HepG2 (cell line): ENCODE results near the gene DMRT1. TPM values are rescaled to one million over a fixed set of nuclear protein-coding genes. Genes with fewer than 3 reads are reported as not detected.

Source experiments
- ATAC-seq: fragments of 200-7000 bp; cut with Tn5 transposase; 3 replicates; pipeline ENCODE4 v1.9.1; 2020; ENCODE audit warnings: mild to moderate bottlenecking, moderate library complexity
- BruUV-seq: library from RNA; stranded (reverse); fragments of 400-500 nt; replicated peaks from 2 replicates; lab custom pipeline; 2021; lab: Mats Ljungman, UMichigan
- CTCF ChIA-PET: fragments of 300-600 bp; formaldehyde crosslinking; extraction: SDS; loops from one replicate; lab custom pipeline; 2021; ENCODE audit warnings: low total read pairs, inconsistent platforms, low intra/inter-chr PET ratio; lab: Yijun Ruan, JAX
- POLR2A ChIA-PET: fragments of 350-600 bp; sonication (Branson Sonifier 250); formaldehyde crosslinking; loops from one replicate; lab custom pipeline; 2020; ENCODE audit warnings: antibody characterized with exemption, inconsistent platforms; lab: Yijun Ruan, JAX
- DNase-seq: peaks from one replicate; pipeline ENCODE4 v3.0.0-alpha.2; 2015; ENCODE audit warnings: low spot score
- FAIRE-seq: peaks from 3 replicates; lab custom pipeline; 2011; peaks lifted over from hg19 to GRCh38; lab: Jason Lieb, UNC
- H2AFZ ChIP-seq: one replicate; pipeline ENCODE4 v1.6.1; 2011; ENCODE audit warnings: low read length, inconsistent platforms
- H3K27ac ChIP-seq: fragments of 300-600 bp; 3 replicates; pipeline ENCODE4 v1.8.0; 2011; ENCODE audit warnings: mixed run types, mild to moderate bottlenecking, mixed read lengths, low read length, inconsistent platforms; ENCODE audit not compliant: insufficient read depth; ENCODE audit errors: extremely low read length
- H3K27me3 ChIP-seq, 2 experiments: fragments of 200-600 bp in 1 of 2; 2 replicates in 1 of 2; 3 replicates in 1 of 2; pipeline versions ENCODE4 v1.6.0 to v1.8.0; 2011; ENCODE audit warnings: low read length in 2 of 2, mild to moderate bottlenecking in 2 of 2, moderate library complexity in 2 of 2, inconsistent platforms in 1 of 2; ENCODE audit not compliant: insufficient read depth in 2 of 2, control insufficient read depth in 1 of 2
- H3K36me3 ChIP-seq, 2 experiments: fragments of 200-600 bp in 1 of 2; replicated peaks in 1 of 2; 2 replicates in 1 of 2; 3 replicates in 1 of 2; pipeline versions ENCODE4 v1.5.1 to v1.8.0; 2011; ENCODE audit warnings: low read length in 2 of 2, inconsistent platforms in 1 of 2; ENCODE audit not compliant: insufficient read depth in 2 of 2, control insufficient read depth in 1 of 2
- H3K4me1 ChIP-seq: 2 replicates; pipeline ENCODE4 v1.5.1; 2012; ENCODE audit warnings: low read length, inconsistent platforms; ENCODE audit not compliant: insufficient read depth
- H3K4me2 ChIP-seq: 2 replicates; pipeline ENCODE4 v1.6.0; 2011; ENCODE audit warnings: low read depth, low read length, inconsistent platforms
- H3K4me3 ChIP-seq, 3 experiments: fragments of 200-600 bp in 1 of 3; sonication (generic), shearing (Covaris generic) in 1 of 3; replicated peaks in 1 of 3; 2 replicates each; pipeline ENCODE4 v1.5.1; 2011 to 2016; ENCODE audit warnings: low read length in 3 of 3, inconsistent platforms in 2 of 3, low read depth in 2 of 3, mild to moderate bottlenecking in 2 of 3, control low read depth in 1 of 3, mixed read lengths in 1 of 3; ENCODE audit not compliant: insufficient read depth in 1 of 3
- H3K79me2 ChIP-seq: one replicate; pipeline ENCODE4 v1.6.1; 2011; ENCODE audit warnings: low read length, inconsistent platforms; ENCODE audit not compliant: insufficient read depth
- H3K9ac ChIP-seq: 2 replicates; pipeline ENCODE4 v1.6.0; 2011; ENCODE audit warnings: mild to moderate bottlenecking, low read depth, low read length, inconsistent platforms; ENCODE audit not compliant: insufficient read depth
- H3K9me3 ChIP-seq: 2 replicates; pipeline ENCODE4 v1.5.1; 2012; ENCODE audit warnings: mild to moderate bottlenecking, low read length
- H4K20me1 ChIP-seq: 2 replicates; pipeline ENCODE4 v1.6.0; 2011; ENCODE audit warnings: inconsistent platforms, mild to moderate bottlenecking, low read length, moderate library complexity; ENCODE audit not compliant: insufficient read depth
- FOXM1 ChIP-seq: sonication (generic); formaldehyde crosslinking; IDR thresholded peaks from 2 replicates; pipeline ENCODE4 v1.5.0; 2020; ENCODE audit warnings: missing genetic modification reagents
- NFIB ChIP-seq: sonication (generic); formaldehyde crosslinking; IDR thresholded peaks from 2 replicates; pipeline ENCODE4 v1.9.0; 2021; ENCODE audit warnings: missing genetic modification reagents, mild to moderate bottlenecking, borderline replicate concordance
- RAD51 ChIP-seq: fragments of 450-650 bp; IDR thresholded peaks from 2 replicates; pipeline ENCODE4 v1.6.1; 2016; ENCODE audit warnings: borderline replicate concordance
- RARG ChIP-seq: sonication (generic); formaldehyde crosslinking; IDR thresholded peaks from 2 replicates; pipeline ENCODE4 v1.4.0; 2020; ENCODE audit warnings: low read depth, mild to moderate bottlenecking, missing genetic modification reagents
- RFX5 ChIP-seq: IDR thresholded peaks from 2 replicates; pipeline ENCODE4 v1.6.1; 2011; ENCODE audit warnings: low read depth, low read length, improper control_type of control experiment
- RNF2 ChIP-seq: fragments of 450-650 bp; conservative IDR thresholded peaks from 2 replicates; pipeline ENCODE4 v1.6.1; 2016; ENCODE audit warnings: low read depth
- SOX5 ChIP-seq: IDR thresholded peaks from 2 replicates; pipeline ENCODE4 v1.6.1; 2016; ENCODE audit warnings: borderline replicate concordance
- TBX2 ChIP-seq: sonication (generic); formaldehyde crosslinking; IDR thresholded peaks from 2 replicates; pipeline ENCODE4 v1.5.0; 2020; ENCODE audit warnings: missing genetic modification reagents, mild to moderate bottlenecking, borderline replicate concordance
- ZNF549 ChIP-seq: sonication (generic); formaldehyde crosslinking; IDR thresholded peaks from 2 replicates; pipeline ENCODE4 v1.5.0; 2020; ENCODE audit warnings: missing genetic modification reagents
- WGBS: methylation state at CpG from one replicate; pipeline ENCODE4 v1.1.6; 2017; ENCODE audit warnings: low lambda C conversion rate; 5-methylcytosine and 5-hydroxymethylcytosine counted together
- in situ Hi-C: cut with HindIII; loops from 2 replicates; pipeline ENCODE4 v1.10.0; 2017; ENCODE audit warnings: low pct_unique_long_range_greater_than_20kb; ENCODE audit not compliant: extremely low pct_ligation_motif_present
- intact Hi-C: fragments of 100-400 bp; cut with micrococcal nuclease; formaldehyde crosslinking; loops from one replicate; pipeline ENCODE4 v1.10.0; 2022; ENCODE audit not compliant: unreplicated experiment
- polyA plus RNA-seq, 8 experiments: library from polyadenylated mRNA; depleted of rRNA in 3 of 8; stranded (reverse) in 7 of 8; unstranded in 1 of 8; fragments of >200 nt; fragmentation: Illumina TruSeq in 4 of 8; extraction: Trizol in 4 of 8; gene quantifications; 2 replicates each; pipeline versions ENCODE4 v1.2.1 to v1.2.3, GENCODE V29; 2011 to 2016; ENCODE audit warnings: low read depth in 4 of 8, missing spikeins in 1 of 8, mixed read lengths in 1 of 8; ENCODE audit not compliant: insufficient read depth in 1 of 8
- total RNA-seq, 5 experiments: library from RNA; depleted of rRNA; stranded (reverse); fragments of >200 nt; fragmentation: Illumina TruSeq; extraction: Trizol; gene quantifications; 2 replicates each; pipeline ENCODE4 v1.2.3, GENCODE V29; 2016; ENCODE audit warnings: low read depth in 1 of 5
- TF ChIP-seq, protein P1 (sequence below): sonication (generic); formaldehyde crosslinking; conservative IDR thresholded peaks from 2 replicates; pipeline ENCODE4 v1.4.0; 2020; ENCODE audit warnings: mild to moderate bottlenecking, missing genetic modification reagents, moderate library complexity
- TF ChIP-seq, protein P2 (sequence below): sonication (generic); formaldehyde crosslinking; IDR thresholded peaks from 2 replicates; pipeline ENCODE4 v1.9.0; 2021; ENCODE audit warnings: missing genetic modification reagents, mild to moderate bottlenecking, borderline replicate concordance
- TF ChIP-seq, protein P3 (sequence below): sonication (generic); formaldehyde crosslinking; IDR thresholded peaks from 2 replicates; pipeline ENCODE4 v1.8.1; 2023; ENCODE audit warnings: mild to moderate bottlenecking, missing genetic modification reagents, borderline replicate concordance
- TF ChIP-seq, protein P4 (sequence below): sonication (generic); formaldehyde crosslinking; IDR thresholded peaks from 2 replicates; pipeline ENCODE4 v1.5.1; 2020; ENCODE audit warnings: mild to moderate bottlenecking, missing genetic modification reagents, moderate library complexity
- TF ChIP-seq, protein P5 (sequence below): sonication (generic); formaldehyde crosslinking; IDR thresholded peaks from 2 replicates; pipeline ENCODE4 v1.8.0; 2022; ENCODE audit warnings: mild to moderate bottlenecking, missing genetic modification reagents, moderate library complexity

DMRT1 gene
- total and polyA plus RNA-seq, 2 of the 13 experiments (the other 11 are each of a cell fraction or from before 2014, with no cell fraction given) = not detected

DNA sequence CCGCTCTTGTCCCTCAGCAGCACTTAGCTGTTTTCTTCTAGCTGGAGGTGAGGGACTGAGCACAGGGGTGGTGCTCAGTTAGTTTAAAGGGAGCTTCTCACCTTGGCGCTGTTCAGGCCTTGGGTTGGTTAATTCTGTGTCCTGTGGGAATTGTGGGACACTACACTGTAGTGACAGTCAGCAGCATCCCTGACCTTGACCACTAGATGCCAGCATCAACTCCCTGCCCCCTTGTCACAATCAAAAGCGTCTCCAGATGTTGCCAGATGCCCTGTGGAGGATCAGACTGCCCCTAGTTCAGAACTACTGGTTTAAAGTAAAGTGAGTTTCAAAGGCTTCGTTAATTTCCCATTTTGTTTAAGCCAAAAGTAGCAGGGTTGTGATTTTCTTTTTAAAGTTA lies 69.5 kb downstream of the DMRT1 start:
- Histone ChIP-seq H4K20me1 (no peaks in the 10 kb centered on the region), H3K79me2 (no peaks in the 10 kb centered on the region), H3K9ac (no peak overlapping the region), H3K27ac (no peak overlapping the region), H3K4me3 (no peak overlapping the region), H3K9me3 (no peaks in the 10 kb centered on the region), H2AFZ (no peak overlapping the region), H3K27me3 (peaks cover 1 to 20% of the 10 kb centered on the region in 2 experiments; a peak in 4 of 5 replicates), H3K4me1 (no peaks in the 10 kb centered on the region), H3K4me2 (no peak overlapping the region), H3K36me3 (no peaks in the 10 kb centered on the region)
- peak; percentile 55 for ATAC-seq
- 15% methylated on average over 4 of the region's 4 CpGs for WGBS
- BruUV-seq = no TSS peak
- TF ChIP-seq, protein P1, sequence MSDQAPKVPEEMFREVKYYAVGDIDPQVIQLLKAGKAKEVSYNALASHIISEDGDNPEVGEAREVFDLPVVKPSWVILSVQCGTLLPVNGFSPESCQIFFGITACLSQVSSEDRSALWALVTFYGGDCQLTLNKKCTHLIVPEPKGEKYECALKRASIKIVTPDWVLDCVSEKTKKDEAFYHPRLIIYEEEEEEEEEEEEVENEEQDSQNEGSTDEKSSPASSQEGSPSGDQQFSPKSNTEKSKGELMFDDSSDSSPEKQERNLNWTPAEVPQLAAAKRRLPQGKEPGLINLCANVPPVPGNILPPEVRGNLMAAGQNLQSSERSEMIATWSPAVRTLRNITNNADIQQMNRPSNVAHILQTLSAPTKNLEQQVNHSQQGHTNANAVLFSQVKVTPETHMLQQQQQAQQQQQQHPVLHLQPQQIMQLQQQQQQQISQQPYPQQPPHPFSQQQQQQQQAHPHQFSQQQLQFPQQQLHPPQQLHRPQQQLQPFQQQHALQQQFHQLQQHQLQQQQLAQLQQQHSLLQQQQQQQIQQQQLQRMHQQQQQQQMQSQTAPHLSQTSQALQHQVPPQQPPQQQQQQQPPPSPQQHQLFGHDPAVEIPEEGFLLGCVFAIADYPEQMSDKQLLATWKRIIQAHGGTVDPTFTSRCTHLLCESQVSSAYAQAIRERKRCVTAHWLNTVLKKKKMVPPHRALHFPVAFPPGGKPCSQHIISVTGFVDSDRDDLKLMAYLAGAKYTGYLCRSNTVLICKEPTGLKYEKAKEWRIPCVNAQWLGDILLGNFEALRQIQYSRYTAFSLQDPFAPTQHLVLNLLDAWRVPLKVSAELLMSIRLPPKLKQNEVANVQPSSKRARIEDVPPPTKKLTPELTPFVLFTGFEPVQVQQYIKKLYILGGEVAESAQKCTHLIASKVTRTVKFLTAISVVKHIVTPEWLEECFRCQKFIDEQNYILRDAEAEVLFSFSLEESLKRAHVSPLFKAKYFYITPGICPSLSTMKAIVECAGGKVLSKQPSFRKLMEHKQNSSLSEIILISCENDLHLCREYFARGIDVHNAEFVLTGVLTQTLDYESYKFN (CRISPR knock-in tag) = no peak
- TF ChIP-seq, protein P2, sequence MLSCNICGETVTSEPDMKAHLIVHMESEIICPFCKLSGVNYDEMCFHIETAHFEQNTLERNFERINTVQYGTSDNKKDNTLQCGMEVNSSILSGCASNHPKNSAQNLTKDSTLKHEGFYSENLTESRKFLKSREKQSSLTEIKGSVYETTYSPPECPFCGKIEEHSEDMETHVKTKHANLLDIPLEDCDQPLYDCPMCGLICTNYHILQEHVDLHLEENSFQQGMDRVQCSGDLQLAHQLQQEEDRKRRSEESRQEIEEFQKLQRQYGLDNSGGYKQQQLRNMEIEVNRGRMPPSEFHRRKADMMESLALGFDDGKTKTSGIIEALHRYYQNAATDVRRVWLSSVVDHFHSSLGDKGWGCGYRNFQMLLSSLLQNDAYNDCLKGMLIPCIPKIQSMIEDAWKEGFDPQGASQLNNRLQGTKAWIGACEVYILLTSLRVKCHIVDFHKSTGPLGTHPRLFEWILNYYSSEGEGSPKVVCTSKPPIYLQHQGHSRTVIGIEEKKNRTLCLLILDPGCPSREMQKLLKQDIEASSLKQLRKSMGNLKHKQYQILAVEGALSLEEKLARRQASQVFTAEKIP (CRISPR knock-in tag) = no peak
- TF ChIP-seq, protein P3, sequence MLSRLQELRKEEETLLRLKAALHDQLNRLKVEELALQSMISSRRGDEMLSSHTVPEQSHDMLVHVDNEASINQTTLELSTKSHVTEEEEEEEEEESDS = no peak
- TF ChIP-seq SOX5 = no peak
- TF ChIP-seq NFIB (CRISPR knock-in tag) = no peak
- TF ChIP-seq, protein P4, sequence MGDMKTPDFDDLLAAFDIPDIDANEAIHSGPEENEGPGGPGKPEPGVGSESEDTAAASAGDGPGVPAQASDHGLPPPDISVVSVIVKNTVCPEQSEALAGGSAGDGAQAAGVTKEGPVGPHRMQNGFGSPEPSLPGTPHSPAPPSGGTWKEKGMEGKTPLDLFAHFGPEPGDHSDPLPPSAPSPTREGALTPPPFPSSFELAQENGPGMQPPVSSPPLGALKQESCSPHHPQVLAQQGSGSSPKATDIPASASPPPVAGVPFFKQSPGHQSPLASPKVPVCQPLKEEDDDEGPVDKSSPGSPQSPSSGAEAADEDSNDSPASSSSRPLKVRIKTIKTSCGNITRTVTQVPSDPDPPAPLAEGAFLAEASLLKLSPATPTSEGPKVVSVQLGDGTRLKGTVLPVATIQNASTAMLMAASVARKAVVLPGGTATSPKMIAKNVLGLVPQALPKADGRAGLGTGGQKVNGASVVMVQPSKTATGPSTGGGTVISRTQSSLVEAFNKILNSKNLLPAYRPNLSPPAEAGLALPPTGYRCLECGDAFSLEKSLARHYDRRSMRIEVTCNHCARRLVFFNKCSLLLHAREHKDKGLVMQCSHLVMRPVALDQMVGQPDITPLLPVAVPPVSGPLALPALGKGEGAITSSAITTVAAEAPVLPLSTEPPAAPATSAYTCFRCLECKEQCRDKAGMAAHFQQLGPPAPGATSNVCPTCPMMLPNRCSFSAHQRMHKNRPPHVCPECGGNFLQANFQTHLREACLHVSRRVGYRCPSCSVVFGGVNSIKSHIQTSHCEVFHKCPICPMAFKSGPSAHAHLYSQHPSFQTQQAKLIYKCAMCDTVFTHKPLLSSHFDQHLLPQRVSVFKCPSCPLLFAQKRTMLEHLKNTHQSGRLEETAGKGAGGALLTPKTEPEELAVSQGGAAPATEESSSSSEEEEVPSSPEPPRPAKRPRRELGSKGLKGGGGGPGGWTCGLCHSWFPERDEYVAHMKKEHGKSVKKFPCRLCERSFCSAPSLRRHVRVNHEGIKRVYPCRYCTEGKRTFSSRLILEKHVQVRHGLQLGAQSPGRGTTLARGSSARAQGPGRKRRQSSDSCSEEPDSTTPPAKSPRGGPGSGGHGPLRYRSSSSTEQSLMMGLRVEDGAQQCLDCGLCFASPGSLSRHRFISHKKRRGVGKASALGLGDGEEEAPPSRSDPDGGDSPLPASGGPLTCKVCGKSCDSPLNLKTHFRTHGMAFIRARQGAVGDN (CRISPR knock-in tag) = no peak
- TF ChIP-seq ZNF549 (CRISPR knock-in tag) = no peak
- TF ChIP-seq, protein P5, sequence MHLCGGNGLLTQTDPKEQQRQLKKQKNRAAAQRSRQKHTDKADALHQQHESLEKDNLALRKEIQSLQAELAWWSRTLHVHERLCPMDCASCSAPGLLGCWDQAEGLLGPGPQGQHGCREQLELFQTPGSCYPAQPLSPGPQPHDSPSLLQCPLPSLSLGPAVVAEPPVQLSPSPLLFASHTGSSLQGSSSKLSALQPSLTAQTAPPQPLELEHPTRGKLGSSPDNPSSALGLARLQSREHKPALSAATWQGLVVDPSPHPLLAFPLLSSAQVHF (CRISPR knock-in tag) = no peak
- no peak for TF ChIP-seq RNF2
- no peak for TF ChIP-seq TBX2 (CRISPR knock-in tag)
- no peak for TF ChIP-seq RARG (CRISPR knock-in tag)
- TF ChIP-seq RAD51 = no peak
- TF ChIP-seq FOXM1 (CRISPR knock-in tag) = no peak
- TF ChIP-seq RFX5 = no peak
- FAIRE-seq = no peak
- intact Hi-C loops = no loop called here
- POLR2A ChIA-PET = no interaction called here
- in situ Hi-C loops = no loop called here
- CTCF ChIA-PET = no interaction called here
- peak; percentile 9 for DNase-seq
